HepG2 (cell line): ENCODE measurements around the gene HYAL1. TPM values are rescaled to one million over a fixed set of nuclear protein-coding genes. Genes with fewer than 3 reads are reported as not detected.

Experiments used
- FOXA3 ChIP-seq: IDR thresholded peaks from 2 replicates; pipeline ENCODE4 v1.6.1; 2016; ENCODE audit warnings: missing genetic modification reagents, missing compliant biosample characterization
- GATA4 ChIP-seq: sonication (generic); IDR thresholded peaks from 2 replicates; pipeline ENCODE4 v1.6.1; 2016; ENCODE audit warnings: antibody characterized with exemption, low read depth, borderline replicate concordance
- HOXA3 ChIP-seq: sonication (generic); formaldehyde crosslinking; IDR thresholded peaks from 2 replicates; pipeline ENCODE4 v1.5.0; 2020; ENCODE audit warnings: missing genetic modification reagents
- RBFOX2 ChIP-seq: fragments of 200-400 bp; formaldehyde crosslinking; IDR thresholded peaks from 2 replicates; pipeline ENCODE4 v1.6.1; 2017; ENCODE audit warnings: low read depth, mild to moderate bottlenecking, low read length
- SMAD1 ChIP-seq: sonication (generic); formaldehyde crosslinking; IDR thresholded peaks from 2 replicates; pipeline ENCODE4 v1.4.0; 2020; ENCODE audit warnings: missing genetic modification reagents, low read depth, mild to moderate bottlenecking, borderline replicate concordance
- TARDBP ChIP-seq: sonication (generic); formaldehyde crosslinking; IDR thresholded peaks from 2 replicates; pipeline ENCODE4 v1.8.0; 2022; ENCODE audit warnings: mild to moderate bottlenecking, missing genetic modification reagents
- THAP11 ChIP-seq: IDR thresholded peaks from 2 replicates; pipeline ENCODE4 v1.6.1; 2016; ENCODE audit warnings: missing biosample characterization, missing genetic modification reagents
- ZBTB38 ChIP-seq: sonication (generic); formaldehyde crosslinking; IDR thresholded peaks from 2 replicates; pipeline ENCODE4 v1.5.1; 2020; ENCODE audit warnings: mild to moderate bottlenecking, missing genetic modification reagents
- ZNF224 ChIP-seq: sonication (generic); formaldehyde crosslinking; IDR thresholded peaks from 2 replicates; pipeline ENCODE4 v1.5.0; 2020; ENCODE audit warnings: mild to moderate bottlenecking, missing genetic modification reagents
- ZNF274 ChIP-seq: sonication (generic); formaldehyde crosslinking; IDR thresholded peaks from 2 replicates; pipeline ENCODE4 v1.5.1; 2020; ENCODE audit warnings: mild to moderate bottlenecking, missing genetic modification reagents
- ZNF350 ChIP-seq: sonication (generic); formaldehyde crosslinking; IDR thresholded peaks from 2 replicates; pipeline ENCODE4 v1.4.0; 2020; ENCODE audit warnings: mild to moderate bottlenecking, low read depth, missing genetic modification reagents, borderline replicate concordance
- ZNF629 ChIP-seq: sonication (generic); formaldehyde crosslinking; conservative IDR thresholded peaks from 2 replicates; pipeline ENCODE4 v1.5.0; 2020; ENCODE audit warnings: missing genetic modification reagents
- ZNF792 ChIP-seq: IDR thresholded peaks from 2 replicates; pipeline ENCODE4 v1.6.1; 2016
- polyA plus RNA-seq, 8 experiments: library from polyadenylated mRNA; depleted of rRNA in 3 of 8; stranded (reverse) in 7 of 8; unstranded in 1 of 8; fragments of >200 nt; fragmentation: Illumina TruSeq in 4 of 8; extraction: Trizol in 4 of 8; gene quantifications; 2 replicates each; pipeline versions ENCODE4 v1.2.1 to v1.2.3, GENCODE V29; 2011 to 2016; ENCODE audit warnings: low read depth in 4 of 8, missing spikeins in 1 of 8, mixed read lengths in 1 of 8; ENCODE audit not compliant: insufficient read depth in 1 of 8
- total RNA-seq, 5 experiments: library from RNA; depleted of rRNA; stranded (reverse); fragments of >200 nt; fragmentation: Illumina TruSeq; extraction: Trizol; gene quantifications; 2 replicates each; pipeline ENCODE4 v1.2.3, GENCODE V29; 2016; ENCODE audit warnings: low read depth in 1 of 5
- TF ChIP-seq, protein P1 (sequence below): sonication (generic); formaldehyde crosslinking; IDR thresholded peaks from 2 replicates; pipeline ENCODE4 v1.5.1; 2020; ENCODE audit warnings: missing genetic modification reagents, mild to moderate bottlenecking, borderline replicate concordance
- TF ChIP-seq, protein P2 (sequence below): sonication (generic); formaldehyde crosslinking; IDR thresholded peaks from 2 replicates; pipeline ENCODE4 v1.4.0; 2020; ENCODE audit warnings: missing genetic modification reagents
- TF ChIP-seq, protein P3 (sequence below): sonication (generic); formaldehyde crosslinking; IDR thresholded peaks from 2 replicates; pipeline ENCODE4 v1.9.0; 2021; ENCODE audit warnings: missing genetic modification reagents, mild to moderate bottlenecking, borderline replicate concordance
- TF ChIP-seq, protein P4 (sequence below): sonication (generic); formaldehyde crosslinking; IDR thresholded peaks from 2 replicates; pipeline ENCODE4 v1.4.0; 2020; ENCODE audit warnings: missing genetic modification reagents
- TF ChIP-seq, protein P5 (sequence below): sonication (generic); formaldehyde crosslinking; IDR thresholded peaks from 2 replicates; pipeline ENCODE4 v1.5.0; 2020; ENCODE audit warnings: mild to moderate bottlenecking, missing genetic modification reagents, moderate library complexity
- TF ChIP-seq, protein P6 (sequence below): sonication (generic); formaldehyde crosslinking; IDR thresholded peaks from 2 replicates; pipeline ENCODE4 v1.4.0; 2020; ENCODE audit warnings: missing genetic modification reagents, borderline replicate concordance

The HYAL1 gene
- total and polyA plus RNA-seq, 2 of the 13 experiments (the other 11 are each of a cell fraction or from before 2014, with no cell fraction given): 76.5 to 193 TPM

DNA sequence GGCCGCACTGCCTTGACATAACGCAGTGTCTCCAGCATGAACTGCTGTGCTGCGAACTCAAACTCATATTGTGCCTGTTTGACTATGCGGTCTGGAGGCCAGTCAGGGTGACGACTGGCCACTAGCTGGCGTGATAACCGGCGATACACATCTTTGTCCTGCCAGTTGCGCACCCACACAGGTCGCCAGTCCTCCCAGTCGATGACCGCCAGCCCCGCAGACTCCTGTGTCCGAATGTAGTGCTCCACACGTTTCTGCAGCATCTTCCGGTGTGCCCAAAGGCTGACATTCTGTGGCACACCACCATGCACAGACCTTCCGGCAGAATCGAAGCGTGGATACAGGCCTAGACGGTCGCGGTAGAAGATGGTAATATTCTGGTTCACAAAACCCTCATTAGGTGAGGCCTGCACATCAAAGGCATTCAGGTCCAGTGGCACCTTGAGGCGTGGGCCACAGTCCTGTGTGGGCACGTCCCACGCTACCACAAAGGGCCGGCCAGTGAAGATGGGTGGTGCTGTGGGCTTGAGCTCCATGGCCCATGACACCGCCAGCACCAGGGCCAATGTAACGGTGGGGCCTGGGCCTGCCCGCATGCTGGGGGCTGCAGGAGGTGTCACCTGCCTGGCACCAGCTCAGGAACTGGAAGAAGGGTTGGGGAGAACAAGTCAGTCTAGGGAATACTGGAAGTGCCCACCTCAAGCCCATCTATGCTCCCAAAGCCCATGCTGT is 16.7 kb upstream of the HYAL1 start (continued):
- TF ChIP-seq, protein P1, sequence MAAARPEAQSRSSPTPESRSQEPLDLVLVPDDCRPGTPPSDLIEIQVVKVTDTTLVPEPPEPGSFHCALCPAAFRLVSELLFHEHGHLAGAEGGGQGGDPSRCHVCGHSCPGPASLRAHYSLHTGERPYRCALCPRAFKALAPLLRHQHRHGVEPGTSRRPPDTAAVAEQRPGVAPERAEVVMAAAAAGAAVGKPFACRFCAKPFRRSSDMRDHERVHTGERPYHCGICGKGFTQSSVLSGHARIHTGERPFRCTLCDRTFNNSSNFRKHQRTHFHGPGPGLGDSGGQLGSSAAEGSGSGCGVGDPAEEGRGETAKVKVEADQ (CRISPR knock-in tag): no peak
- TF ChIP-seq RBFOX2 (0 out of 2 replicates have a peak, but pooled peaks have one; percentile 27), ZNF350 (CRISPR knock-in tag) (no peak), THAP11 (CRISPR knock-in tag) (no peak), FOXA3 (CRISPR knock-in tag) (no peak), ZNF629 (CRISPR knock-in tag) (no peak), ZNF792 (CRISPR knock-in tag) (no peak), ZNF274 (CRISPR knock-in tag) (peak; percentile 48; the same call in 1 of the 2 replicates), SMAD1 (CRISPR knock-in tag) (no peak), TARDBP (no peak), ZNF224 (CRISPR knock-in tag) (no peak), ZBTB38 (CRISPR knock-in tag) (peak; percentile 97), GATA4 (no peak), HOXA3 (CRISPR knock-in tag) (0 out of 2 replicates have a peak, but pooled peaks have one; percentile 13)
- TF ChIP-seq, protein P2, sequence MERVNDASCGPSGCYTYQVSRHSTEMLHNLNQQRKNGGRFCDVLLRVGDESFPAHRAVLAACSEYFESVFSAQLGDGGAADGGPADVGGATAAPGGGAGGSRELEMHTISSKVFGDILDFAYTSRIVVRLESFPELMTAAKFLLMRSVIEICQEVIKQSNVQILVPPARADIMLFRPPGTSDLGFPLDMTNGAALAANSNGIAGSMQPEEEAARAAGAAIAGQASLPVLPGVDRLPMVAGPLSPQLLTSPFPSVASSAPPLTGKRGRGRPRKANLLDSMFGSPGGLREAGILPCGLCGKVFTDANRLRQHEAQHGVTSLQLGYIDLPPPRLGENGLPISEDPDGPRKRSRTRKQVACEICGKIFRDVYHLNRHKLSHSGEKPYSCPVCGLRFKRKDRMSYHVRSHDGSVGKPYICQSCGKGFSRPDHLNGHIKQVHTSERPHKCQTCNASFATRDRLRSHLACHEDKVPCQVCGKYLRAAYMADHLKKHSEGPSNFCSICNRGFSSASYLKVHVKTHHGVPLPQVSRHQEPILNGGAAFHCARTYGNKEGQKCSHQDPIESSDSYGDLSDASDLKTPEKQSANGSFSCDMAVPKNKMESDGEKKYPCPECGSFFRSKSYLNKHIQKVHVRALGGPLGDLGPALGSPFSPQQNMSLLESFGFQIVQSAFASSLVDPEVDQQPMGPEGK: no peak
- TF ChIP-seq, protein P3, sequence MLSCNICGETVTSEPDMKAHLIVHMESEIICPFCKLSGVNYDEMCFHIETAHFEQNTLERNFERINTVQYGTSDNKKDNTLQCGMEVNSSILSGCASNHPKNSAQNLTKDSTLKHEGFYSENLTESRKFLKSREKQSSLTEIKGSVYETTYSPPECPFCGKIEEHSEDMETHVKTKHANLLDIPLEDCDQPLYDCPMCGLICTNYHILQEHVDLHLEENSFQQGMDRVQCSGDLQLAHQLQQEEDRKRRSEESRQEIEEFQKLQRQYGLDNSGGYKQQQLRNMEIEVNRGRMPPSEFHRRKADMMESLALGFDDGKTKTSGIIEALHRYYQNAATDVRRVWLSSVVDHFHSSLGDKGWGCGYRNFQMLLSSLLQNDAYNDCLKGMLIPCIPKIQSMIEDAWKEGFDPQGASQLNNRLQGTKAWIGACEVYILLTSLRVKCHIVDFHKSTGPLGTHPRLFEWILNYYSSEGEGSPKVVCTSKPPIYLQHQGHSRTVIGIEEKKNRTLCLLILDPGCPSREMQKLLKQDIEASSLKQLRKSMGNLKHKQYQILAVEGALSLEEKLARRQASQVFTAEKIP (CRISPR knock-in tag): no peak
- TF ChIP-seq, protein P4, sequence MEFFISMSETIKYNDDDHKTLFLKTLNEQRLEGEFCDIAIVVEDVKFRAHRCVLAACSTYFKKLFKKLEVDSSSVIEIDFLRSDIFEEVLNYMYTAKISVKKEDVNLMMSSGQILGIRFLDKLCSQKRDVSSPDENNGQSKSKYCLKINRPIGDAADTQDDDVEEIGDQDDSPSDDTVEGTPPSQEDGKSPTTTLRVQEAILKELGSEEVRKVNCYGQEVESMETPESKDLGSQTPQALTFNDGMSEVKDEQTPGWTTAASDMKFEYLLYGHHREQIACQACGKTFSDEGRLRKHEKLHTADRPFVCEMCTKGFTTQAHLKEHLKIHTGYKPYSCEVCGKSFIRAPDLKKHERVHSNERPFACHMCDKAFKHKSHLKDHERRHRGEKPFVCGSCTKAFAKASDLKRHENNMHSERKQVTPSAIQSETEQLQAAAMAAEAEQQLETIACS: peak; percentile 17; the same call in 1 of the 2 replicates
- TF ChIP-seq, protein P5, sequence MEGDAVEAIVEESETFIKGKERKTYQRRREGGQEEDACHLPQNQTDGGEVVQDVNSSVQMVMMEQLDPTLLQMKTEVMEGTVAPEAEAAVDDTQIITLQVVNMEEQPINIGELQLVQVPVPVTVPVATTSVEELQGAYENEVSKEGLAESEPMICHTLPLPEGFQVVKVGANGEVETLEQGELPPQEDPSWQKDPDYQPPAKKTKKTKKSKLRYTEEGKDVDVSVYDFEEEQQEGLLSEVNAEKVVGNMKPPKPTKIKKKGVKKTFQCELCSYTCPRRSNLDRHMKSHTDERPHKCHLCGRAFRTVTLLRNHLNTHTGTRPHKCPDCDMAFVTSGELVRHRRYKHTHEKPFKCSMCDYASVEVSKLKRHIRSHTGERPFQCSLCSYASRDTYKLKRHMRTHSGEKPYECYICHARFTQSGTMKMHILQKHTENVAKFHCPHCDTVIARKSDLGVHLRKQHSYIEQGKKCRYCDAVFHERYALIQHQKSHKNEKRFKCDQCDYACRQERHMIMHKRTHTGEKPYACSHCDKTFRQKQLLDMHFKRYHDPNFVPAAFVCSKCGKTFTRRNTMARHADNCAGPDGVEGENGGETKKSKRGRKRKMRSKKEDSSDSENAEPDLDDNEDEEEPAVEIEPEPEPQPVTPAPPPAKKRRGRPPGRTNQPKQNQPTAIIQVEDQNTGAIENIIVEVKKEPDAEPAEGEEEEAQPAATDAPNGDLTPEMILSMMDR: 0 out of 2 replicates have a peak, but pooled peaks have one; percentile 22
- TF ChIP-seq, protein P6, sequence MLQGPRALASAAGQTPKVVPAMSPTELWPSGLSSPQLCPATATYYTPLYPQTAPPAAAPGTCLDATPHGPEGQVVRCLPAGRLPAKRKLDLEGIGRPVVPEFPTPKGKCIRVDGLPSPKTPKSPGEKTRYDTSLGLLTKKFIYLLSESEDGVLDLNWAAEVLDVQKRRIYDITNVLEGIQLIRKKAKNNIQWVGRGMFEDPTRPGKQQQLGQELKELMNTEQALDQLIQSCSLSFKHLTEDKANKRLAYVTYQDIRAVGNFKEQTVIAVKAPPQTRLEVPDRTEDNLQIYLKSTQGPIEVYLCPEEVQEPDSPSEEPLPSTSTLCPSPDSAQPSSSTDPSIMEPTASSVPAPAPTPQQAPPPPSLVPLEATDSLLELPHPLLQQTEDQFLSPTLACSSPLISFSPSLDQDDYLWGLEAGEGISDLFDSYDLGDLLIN: no peak
